ENCODE measurements around the gene DNAJC18. TPM values are rescaled to one million over a fixed set of nuclear protein-coding genes. Genes with fewer than 3 reads are reported as not detected.

The DNAJC18 gene
- total RNA-seq, 1 experiment from 2014 or later, result 11.8 TPM

GRCh38 chr5:139403787-139404483, 35.4 kb downstream of the DNAJC18 start, which contains the start of gene SPATA24:
TSS of gene SPATA24 (minus strand) at chr5:139404089. CDS start at chr5:139404060, 29 bp downstream.
- DNase-seq (ENCODE audit: low read depth), result peak; percentile 98

GRCh38 chr5:139403418-139403786, 35.9 kb downstream of the DNAJC18 start:
- DNase-seq (ENCODE audit: low read depth), result no peak

- DNase-seq (ENCODE audit: low read depth), result no peak
Observed at GRCh38 chr5:139402561-139403158, 36.7 kb downstream of the DNAJC18 start.

GRCh38 chr5:139401546-139401945, 37.8 kb downstream of the DNAJC18 start:
- no peak for DNase-seq (ENCODE audit: low read depth)

- no peak for DNase-seq (ENCODE audit: low read depth)
Observed at GRCh38 chr5:139399501-139400121, 39.7 kb downstream of the DNAJC18 start.

GRCh38 chr5:139397921-139398320, 41.4 kb downstream of the DNAJC18 start:
- no peak for DNase-seq (ENCODE audit: low read depth)

GRCh38 chr5:139396691-139397090, 42.6 kb downstream of the DNAJC18 start:
- DNase-seq (ENCODE audit: low read depth), result no peak

- DNase-seq (ENCODE audit: low read depth), result no peak
Observed at GRCh38 chr5:139395844-139396640, 43.3 kb downstream of the DNAJC18 start.

- DNase-seq (ENCODE audit: low read depth), result no peak
Observed at GRCh38 chr5:139394654-139395566, 44.4 kb downstream of the DNAJC18 start, which contains the start of gene PROB1. TSS of gene PROB1 (minus strand) at chr5:139395104. CDS start at chr5:139395081, 23 bp downstream.

- DNase-seq (ENCODE audit: low read depth), result peak; percentile 54
Observed at GRCh38 chr5:139394123-139394653, 45.1 kb downstream of the DNAJC18 start.

GRCh38 chr5:139393497-139394122, 45.7 kb downstream of the DNAJC18 start:
- DNase-seq (ENCODE audit: low read depth), result no peak

- DNase-seq (ENCODE audit: low read depth), result peak; percentile 71
Observed at GRCh38 chr5:139392678-139393496, 46.4 kb downstream of the DNAJC18 start.

GRCh38 chr5:139392324-139392677, 47.0 kb downstream of the DNAJC18 start:
- DNase-seq (ENCODE audit: low read depth), result no peak

- DNase-seq (ENCODE audit: low read depth), result peak; percentile 69
Observed at GRCh38 chr5:139391570-139392323, 47.6 kb downstream of the DNAJC18 start.

- no peak for DNase-seq (ENCODE audit: low read depth)
Observed at GRCh38 chr5:139390639-139391569, 48.4 kb downstream of the DNAJC18 start.

GRCh38 chr5:139389701-139390638, 49.4 kb downstream of the DNAJC18 start, which contains the start of gene MZB1:
TSS of gene MZB1 (minus strand) at chr5:139389913. CDS start at chr5:139389856, 57 bp downstream.
- no peak for DNase-seq (ENCODE audit: low read depth)

Data from Daoy (cell line).